ENCODE measurements around the gene TMEM81. TPM values are rescaled to one million over a fixed set of nuclear protein-coding genes. Genes with fewer than 3 reads are reported as not detected.

The TMEM81 gene
- polyA plus RNA-seq, 3 donors: 0.17 to 1.5 (median 0.36) TPM

- Mint-ChIP-seq H3K9me3 (peaks cover 0 to 1% (median 0%) of the 10 kb centered on the region in 7 donors), H3K36me3 (peaks cover 84 to 95% of the 10 kb centered on the region in 2 donors), H3K27ac (no peak overlapping the region), H3K4me1 (no peaks in the 10 kb centered on the region), H3K4me3 (no peak overlapping the region), H3K27me3 (ENCODE audit: low read depth in 3 of 3) (no peaks in the 10 kb centered on the region)
- Histone ChIP-seq H3K4me1 (ENCODE audit: control insufficient read depth in 1 of 2, insufficient read depth in 2 of 2, low read length in 2 of 2) (no peaks in the 10 kb centered on the region), H3K79me2 (ENCODE audit: insufficient read depth, low read length) (no peaks in the 10 kb centered on the region), H3K4me2 (replicated peaks; ENCODE audit: extremely low read depth, low read length, poor library complexity, severe bottlenecking) (no peak overlapping the region), H3K9me3 (replicated peaks in 1 of 2; ENCODE audit: control insufficient read depth in 1 of 2, insufficient read depth in 1 of 2, low read length in 2 of 2) (no peaks in the 10 kb centered on the region), H2AFZ (ENCODE audit: insufficient read depth, low read depth, low read length, poor library complexity, severe bottlenecking) (no peak overlapping the region), H3K9ac (ENCODE audit: insufficient read depth, low read length, poor library complexity, severe bottlenecking) (no peak overlapping the region), H3K36me3 (replicated peaks in 1 of 2; ENCODE audit: control insufficient read depth in 1 of 2, insufficient read depth in 2 of 2, low read length in 2 of 2) (peaks cover 84 to 96% of the 10 kb centered on the region in 2 donors), H3K27ac (ENCODE audit: low read depth in 1 of 2, low read length in 2 of 2) (no peak overlapping the region), H4K20me1 (ENCODE audit: insufficient read depth, low read length) (no peaks in the 10 kb centered on the region), H3K4me3 (replicated peaks in 1 of 3; ENCODE audit: low read depth in 2 of 3, low read length in 3 of 3) (no peak overlapping the region), H3K27me3 (ENCODE audit: control insufficient read depth in 2 of 2, insufficient read depth in 2 of 2, low read length in 2 of 2) (no peaks in the 10 kb centered on the region)
- intact Hi-C loops (cut with micrococcal nuclease): no loop called here
- no peak for TF ChIP-seq CTCF (IDR thresholded peaks at IDR 0.05)
- WGBS (ENCODE audit: insufficient coverage): no CpG with 5 or more reads among the region's 3 CpGs
- no peak for DNase-seq
Measured at GRCh38 chr1:205088341-205088740, 4.1 kb upstream of the TMEM81 start.

- H3K27ac ChIP-seq (ENCODE audit: low read depth in 1 of 2, low read length in 2 of 2): no peak overlapping the region
- Mint-ChIP-seq H3K9me3 (no peaks in the 10 kb centered on the region), H3K4me3 (no peak overlapping the region), H3K27me3 (ENCODE audit: low read depth in 3 of 3) (no peaks in the 10 kb centered on the region), H3K36me3 (peaks cover 32 to 45% of the 10 kb centered on the region in 2 donors), H3K4me1 (no peaks in the 10 kb centered on the region), H3K27ac (no peak overlapping the region)
- peaks cover 35 to 52% of the 10 kb centered on the region in 2 donors for H3K36me3 ChIP-seq (replicated peaks in 1 of 2; ENCODE audit: control insufficient read depth in 1 of 2, insufficient read depth in 2 of 2, low read length in 2 of 2)
- no peak overlapping the region for H3K4me2 ChIP-seq (replicated peaks; ENCODE audit: extremely low read depth, low read length, poor library complexity, severe bottlenecking)
- WGBS (ENCODE audit: insufficient coverage): 100% methylated on average over 2 of the region's 4 CpGs
- no peak overlapping the region for H3K4me3 ChIP-seq (replicated peaks in 1 of 3; ENCODE audit: low read depth in 2 of 3, low read length in 3 of 3)
- intact Hi-C loops (cut with micrococcal nuclease): no loop called here
- H3K4me1 ChIP-seq (ENCODE audit: control insufficient read depth in 1 of 2, insufficient read depth in 2 of 2, low read length in 2 of 2): no peaks in the 10 kb centered on the region
- H3K9ac ChIP-seq (ENCODE audit: insufficient read depth, low read length, poor library complexity, severe bottlenecking): no peak overlapping the region
- H4K20me1 ChIP-seq (ENCODE audit: insufficient read depth, low read length): no peaks in the 10 kb centered on the region
- no peaks in the 10 kb centered on the region for H3K9me3 ChIP-seq (replicated peaks in 1 of 2; ENCODE audit: control insufficient read depth in 1 of 2, insufficient read depth in 1 of 2, low read length in 2 of 2)
- TF ChIP-seq CTCF (IDR thresholded peaks at IDR 0.05): no peak
- no peak for DNase-seq
- no peaks in the 10 kb centered on the region for H3K27me3 ChIP-seq (ENCODE audit: control insufficient read depth in 2 of 2, insufficient read depth in 2 of 2, low read length in 2 of 2)
- no peak overlapping the region for H2AFZ ChIP-seq (ENCODE audit: insufficient read depth, low read depth, low read length, poor library complexity, severe bottlenecking)
- H3K79me2 ChIP-seq (ENCODE audit: insufficient read depth, low read length): no peaks in the 10 kb centered on the region
Measured at GRCh38 chr1:205082431-205082830, 1.8 kb downstream of the TMEM81 start.

Measured in CD14-positive monocyte (primary cell).